Posterior cingulate gyrus (tissue), 11 donors: ENCODE measurements around the gene UBAC1.

Experiments used
- DNase-seq, 10 donors: peaks; one replicate each; pipeline versions ENCODE4 v3.0.0 to v3.0.0-alpha.2; 2020 to 2021; ENCODE audit warnings: mixed read lengths in 3 of 10
- intact Hi-C: fragments of 100-400 bp; cut with DNase I; formaldehyde crosslinking; loops from one replicate; pipeline ENCODE4 v1.15.1; 2023

Gene UBAC1, protein sequence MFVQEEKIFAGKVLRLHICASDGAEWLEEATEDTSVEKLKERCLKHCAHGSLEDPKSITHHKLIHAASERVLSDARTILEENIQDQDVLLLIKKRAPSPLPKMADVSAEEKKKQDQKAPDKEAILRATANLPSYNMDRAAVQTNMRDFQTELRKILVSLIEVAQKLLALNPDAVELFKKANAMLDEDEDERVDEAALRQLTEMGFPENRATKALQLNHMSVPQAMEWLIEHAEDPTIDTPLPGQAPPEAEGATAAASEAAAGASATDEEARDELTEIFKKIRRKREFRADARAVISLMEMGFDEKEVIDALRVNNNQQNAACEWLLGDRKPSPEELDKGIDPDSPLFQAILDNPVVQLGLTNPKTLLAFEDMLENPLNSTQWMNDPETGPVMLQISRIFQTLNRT

DNA sequence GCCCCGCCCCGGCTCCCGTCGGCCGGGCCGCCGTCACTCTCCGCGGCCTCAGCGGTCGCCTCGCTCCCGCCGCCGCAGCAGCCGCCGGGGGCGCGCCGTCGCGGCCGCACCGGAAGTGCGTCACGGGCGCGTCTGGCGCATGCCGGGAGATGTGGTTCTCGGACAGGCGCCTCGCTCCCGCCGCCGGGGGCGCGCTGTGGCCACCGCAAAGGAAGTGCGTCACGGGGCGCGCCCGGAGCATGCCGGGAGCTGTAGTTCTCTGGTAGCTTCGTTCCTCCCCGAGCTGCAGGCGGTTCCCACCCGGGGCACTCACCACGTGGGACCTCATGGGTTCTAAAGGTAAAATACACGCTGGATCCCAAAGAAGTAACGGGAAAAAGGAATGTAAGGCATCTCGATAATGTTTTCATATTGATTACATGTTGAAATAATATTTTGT lies at the start of gene UBAC1:
Gene UBAC1, minus strand, starts transcription at position 97 of the 439 bp plus-strand sequence. CDS start 211 bp downstream, outside the sequence.
- DNase-seq, result peak; percentile 94 to 100 (median 96)
- intact Hi-C loops, result loop anchor here (1.0 to 5.0 kb wide), 3 partner anchors 54 to 157 kb away; partner anchors contain the start of genes CAMSAP1 and TMEM250

DNA sequence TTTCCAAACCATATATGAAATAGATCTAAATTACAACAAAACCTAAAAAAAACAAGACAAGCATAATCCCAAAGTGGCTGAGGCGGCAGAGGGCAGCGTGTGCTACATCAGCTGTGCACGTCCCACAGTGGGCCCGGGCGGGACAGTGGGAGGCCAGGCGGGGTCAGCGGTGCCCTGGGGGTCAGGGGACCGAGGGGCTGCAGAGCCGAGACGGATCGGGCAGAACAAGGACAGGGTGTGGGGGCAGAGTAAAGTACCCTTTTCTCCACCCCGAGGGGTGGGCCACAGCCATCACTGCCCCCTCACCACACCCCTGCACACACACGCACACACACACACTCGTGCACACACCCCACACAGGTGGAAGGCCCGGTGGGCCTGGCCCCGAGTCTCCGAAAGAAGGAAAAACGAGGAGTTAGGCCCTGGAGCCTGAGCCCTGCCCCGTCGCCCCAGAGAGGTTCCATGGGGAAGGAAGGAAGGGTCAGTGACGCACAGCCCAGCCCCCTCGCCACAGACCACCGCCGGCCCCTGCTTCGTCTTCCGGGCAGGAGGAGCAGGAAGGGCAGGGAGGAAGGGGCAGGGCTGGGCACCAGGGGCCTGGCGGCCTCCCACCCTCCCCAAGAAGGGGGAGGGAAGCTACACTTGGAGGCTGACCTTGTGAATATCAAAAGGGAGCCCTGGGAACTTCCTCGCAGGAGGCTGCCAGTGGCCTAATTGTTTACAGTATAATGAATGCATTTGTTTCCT lies 49.6 kb upstream of the UBAC1 start:
- intact Hi-C loops, result no loop called here

GRCh38 chr9:136010176-136010575 lies 49.0 kb upstream of the UBAC1 start:
- DNase-seq, result peak in 1 of 10 donors; percentile 75
- intact Hi-C loops, result no loop called here

More for the DNA sequence above, 49.6 kb upstream of the UBAC1 start:
- DNase-seq, result peak in 3 of 10 donors; percentile 5 to 84 (median 59)

DNA sequence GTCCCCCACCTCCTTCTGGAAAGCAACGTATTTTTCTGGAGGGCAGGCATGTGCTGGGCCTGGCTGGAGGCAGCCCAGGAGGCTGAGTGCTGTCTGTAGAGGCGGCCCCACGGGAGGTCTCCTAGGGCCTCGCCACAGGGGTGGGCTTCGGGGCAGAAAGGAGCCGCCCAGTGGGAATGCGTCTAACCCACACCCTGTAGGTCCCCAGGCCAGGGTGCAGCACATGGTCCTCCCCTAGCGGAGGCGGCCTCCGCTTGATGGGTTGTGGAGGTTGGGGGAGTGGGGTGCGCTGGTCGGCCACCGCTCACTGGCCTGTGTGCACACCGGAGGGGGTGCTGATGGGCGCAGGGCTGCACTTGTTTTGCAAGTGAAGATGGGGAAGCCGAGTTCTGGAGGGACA lies 48.3 kb upstream of the UBAC1 start:
- DNase-seq, result peak in 1 of 10 donors; percentile 68
- intact Hi-C loops, result no loop called here

- no peak for DNase-seq
- intact Hi-C loops, result no loop called here
Measured at GRCh38 chr9:136008693-136008997, 47.5 kb upstream of the UBAC1 start.

- intact Hi-C loops, result no loop called here
- DNase-seq, result no peak
Measured at GRCh38 chr9:136007934-136008692, 46.9 kb upstream of the UBAC1 start.

GRCh38 chr9:136007276-136007933 lies 46.2 kb upstream of the UBAC1 start:
- intact Hi-C loops, result no loop called here
- no peak for DNase-seq

DNA sequence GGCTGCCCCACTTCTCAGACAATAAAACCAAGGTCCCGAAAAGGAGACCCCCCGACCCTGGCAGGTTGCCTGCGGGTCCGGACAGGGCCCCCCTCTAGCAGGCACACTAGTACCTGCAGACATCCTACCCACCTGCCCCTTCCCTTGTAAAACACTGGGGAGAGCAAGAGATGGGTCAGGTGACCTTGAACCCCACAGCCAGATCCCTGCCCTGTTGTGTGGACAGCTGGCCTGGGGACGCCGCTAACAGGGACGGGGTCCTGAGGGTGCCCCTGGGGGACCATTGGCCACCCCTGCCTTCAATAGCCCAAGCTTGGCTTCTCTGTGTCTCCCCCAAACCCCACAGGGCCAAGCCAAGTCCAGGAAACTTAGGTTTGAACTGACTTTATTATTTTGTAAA lies 45.0 kb upstream of the UBAC1 start:
- DNase-seq, result no peak

GRCh38 chr9:136004712-136005111 lies 43.5 kb upstream of the UBAC1 start:
- intact Hi-C loops, result no loop called here
- no peak for DNase-seq

More for the DNA sequence above, 45.0 kb upstream of the UBAC1 start:
- intact Hi-C loops, result no loop called here

- DNase-seq, result no peak
- intact Hi-C loops, result no loop called here
Measured at GRCh38 chr9:136004219-136004618, 43.0 kb upstream of the UBAC1 start.

DNA sequence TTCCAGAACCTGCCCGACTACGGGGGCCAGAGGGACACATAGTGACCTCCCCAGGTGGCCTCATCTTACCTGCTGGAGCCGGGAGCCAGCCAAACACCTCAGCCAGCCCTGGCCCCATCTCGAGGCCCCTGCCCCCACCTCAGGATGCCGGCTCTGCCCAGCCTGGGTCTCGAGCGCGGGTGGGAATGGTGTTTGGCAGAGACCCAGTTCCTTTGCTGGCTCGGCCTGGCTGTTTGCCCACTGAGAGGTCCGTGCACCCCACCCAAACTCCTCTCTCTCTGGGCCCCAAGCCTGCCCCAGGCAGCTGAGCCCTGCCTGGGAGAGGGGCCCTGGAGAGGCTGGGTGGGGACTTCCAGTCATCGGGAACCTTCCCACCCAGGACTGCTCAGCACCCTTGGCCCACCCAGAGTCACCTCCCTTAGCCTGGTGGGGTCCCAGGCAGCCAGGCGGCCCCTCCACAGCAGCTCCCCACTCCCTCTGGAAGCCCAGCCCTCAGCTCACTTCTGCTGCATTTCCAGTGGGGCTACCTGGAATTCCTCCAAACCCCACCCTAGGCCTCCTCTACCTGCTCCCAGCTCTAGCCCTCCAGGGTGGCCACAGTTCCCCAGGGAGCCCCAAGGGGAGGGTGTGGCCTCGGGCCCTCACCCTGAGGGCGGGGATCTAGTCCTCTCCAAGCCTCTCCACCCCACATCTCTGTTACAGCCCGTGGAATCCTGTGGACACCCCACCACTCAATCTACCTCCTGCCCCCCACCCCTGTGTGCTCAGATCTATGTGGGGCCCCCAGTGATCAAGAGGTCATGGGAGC lies 42.4 kb upstream of the UBAC1 start:
- intact Hi-C loops, result no loop called here
- DNase-seq, result no peak

GRCh38 chr9:136002881-136003280 lies 41.7 kb upstream of the UBAC1 start:
- intact Hi-C loops, result no loop called here
- no peak for DNase-seq

DNA sequence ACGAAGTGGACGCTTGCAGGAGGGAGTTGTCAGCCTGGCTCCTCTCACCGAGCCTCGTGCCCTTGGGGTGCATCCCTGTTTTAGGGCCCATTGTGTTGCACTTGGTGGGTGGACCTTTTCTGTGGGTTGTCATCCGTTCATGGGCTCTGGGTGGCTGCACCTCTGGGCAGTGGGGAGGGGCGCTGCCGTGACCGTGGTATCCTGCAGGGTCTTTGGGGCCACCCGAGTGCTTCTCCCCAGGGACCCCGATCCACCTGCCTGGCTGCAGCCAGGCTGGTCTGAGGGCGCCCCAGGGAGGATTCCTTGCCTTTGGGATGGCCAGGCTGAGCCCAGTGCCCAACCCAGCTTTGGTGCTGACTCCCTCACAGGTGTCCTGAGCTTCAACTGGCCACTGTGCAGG lies 41.0 kb upstream of the UBAC1 start:
- intact Hi-C loops, result no loop called here
- DNase-seq, result no peak

DNA sequence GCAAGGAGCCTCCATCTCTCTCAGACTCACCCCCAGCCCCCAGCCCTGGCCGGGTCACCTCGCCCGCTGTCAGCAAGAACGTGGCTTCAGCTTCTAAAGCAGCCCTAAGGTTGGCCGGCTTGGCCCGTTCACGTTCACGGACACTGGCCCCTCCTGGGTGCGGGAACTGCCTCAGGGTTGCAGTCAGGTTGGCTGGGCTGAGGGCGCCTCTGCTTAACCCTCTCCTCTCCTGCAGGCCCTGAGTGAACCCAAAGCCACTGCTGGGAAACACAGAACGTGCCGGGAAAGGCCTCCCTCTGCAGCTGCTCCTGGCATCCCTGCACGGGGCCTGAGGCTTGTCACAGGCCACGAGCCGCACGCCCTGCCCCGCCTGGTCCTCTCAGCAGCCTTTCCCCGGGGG lies 40.1 kb upstream of the UBAC1 start:
- no peak for DNase-seq
- intact Hi-C loops, result no loop called here

GRCh38 chr9:135998410-135999071 lies 37.4 kb upstream of the UBAC1 start:
- no peak for DNase-seq
- intact Hi-C loops, result no loop called here

DNA sequence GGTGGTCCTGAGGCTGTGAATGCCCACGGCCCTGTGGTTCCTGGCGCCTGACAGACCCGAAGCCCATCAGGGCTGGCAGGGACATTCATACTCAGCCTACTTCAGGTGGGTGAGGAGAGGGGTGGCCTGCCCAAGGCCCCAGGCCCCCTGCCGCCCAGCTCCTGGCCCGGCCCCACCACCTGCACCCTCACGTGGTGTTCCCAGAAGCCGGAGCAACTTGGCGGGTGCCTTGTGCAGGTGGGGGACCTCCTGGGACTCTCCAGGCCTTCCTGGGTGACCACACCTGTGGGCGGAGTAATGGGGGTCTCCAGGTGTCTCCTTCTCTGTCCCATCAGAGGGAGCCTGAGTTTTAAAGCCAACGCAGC lies 36.8 kb upstream of the UBAC1 start:
- DNase-seq, result no peak
- intact Hi-C loops, result no loop called here

DNA sequence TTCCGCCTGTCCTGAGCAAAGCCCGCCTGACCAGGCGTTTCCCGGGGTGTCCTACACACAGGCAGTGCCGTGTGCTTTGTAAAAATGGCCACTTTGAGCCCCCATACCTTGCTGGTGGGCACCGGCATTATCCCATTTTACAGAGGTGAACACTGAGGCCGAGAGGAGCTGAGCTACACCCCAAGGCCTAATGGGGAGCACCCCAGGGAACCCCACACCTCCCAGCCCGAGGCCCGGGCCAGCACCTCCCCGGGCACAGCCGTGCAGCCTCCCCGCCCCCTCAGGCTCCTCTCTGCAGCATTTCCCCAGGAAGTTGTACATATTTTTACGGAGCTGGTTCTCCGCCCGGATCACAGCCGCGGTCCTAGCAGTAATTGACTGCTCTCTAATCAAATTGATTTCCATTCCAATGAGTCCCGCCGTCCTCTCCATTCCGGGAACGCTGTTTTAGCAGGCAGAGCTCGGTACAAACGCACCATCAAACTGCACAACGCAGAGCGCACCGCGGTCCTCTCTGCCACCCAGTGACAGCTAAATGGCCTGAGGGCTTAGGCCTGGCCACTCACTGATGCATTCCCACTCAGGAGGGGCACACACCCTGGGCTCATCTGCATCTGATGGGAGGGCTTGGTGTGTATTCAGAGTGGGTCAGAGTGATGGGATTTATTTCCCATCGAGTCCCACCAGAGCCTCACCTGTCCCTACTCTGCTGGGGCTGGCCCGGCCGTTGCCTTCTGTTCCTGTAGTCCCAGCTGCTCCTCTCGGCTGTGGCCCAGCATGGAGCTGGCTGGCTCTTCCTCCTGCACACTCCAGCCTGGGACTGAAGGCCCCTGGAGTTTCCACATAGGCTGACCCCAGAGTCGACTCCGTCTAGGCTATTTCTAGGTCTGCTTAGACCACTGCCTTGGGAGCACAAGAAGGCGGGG lies 36.2 kb upstream of the UBAC1 start:
- no peak for DNase-seq
- intact Hi-C loops, result no loop called here

DNA sequence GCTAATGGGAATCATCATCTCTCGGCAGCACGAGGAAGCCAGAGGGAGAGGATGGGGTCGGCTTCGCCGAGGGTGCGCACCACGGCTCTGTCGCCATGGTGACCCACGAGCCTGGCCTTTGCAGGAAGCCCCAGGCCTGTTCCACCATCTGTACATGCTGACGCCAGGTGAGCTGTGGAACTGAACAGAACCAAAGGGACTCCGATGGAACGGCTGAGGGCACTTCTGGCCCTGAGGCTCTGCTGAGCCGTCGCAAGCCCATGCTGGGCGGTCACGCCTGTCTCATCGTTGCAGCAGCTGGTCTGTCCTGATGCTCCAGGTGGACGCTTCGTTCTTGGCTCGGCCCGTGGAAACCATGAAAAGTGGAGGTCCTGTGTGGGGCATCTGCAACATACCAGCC lies 34.6 kb upstream of the UBAC1 start:
- DNase-seq, result no peak
- intact Hi-C loops, result no loop called here
